IPS-18a (cell line): ENCODE results near the gene FGF22.
"Not testable (repeated sequence)": the region's sequence is repeated elsewhere in the genome, so short reads cannot be mapped to it uniquely, and the experiment has no call there.

ENCODE experiments used
- H3K27ac ChIP-seq: one replicate; pipeline ENCODE4 v1.5.1; 2013; ENCODE audit warnings: low read length
- H3K27me3 ChIP-seq: one replicate; pipeline ENCODE4 v1.6.1; 2013; ENCODE audit warnings: mild to moderate bottlenecking, low read length; ENCODE audit not compliant: control insufficient read depth, insufficient read depth
- H3K36me3 ChIP-seq: one replicate; pipeline ENCODE4 v1.6.1; 2013; ENCODE audit warnings: low read depth, low read length; ENCODE audit not compliant: control insufficient read depth
- H3K4me1 ChIP-seq: one replicate; pipeline ENCODE4 v1.6.1; 2013; ENCODE audit warnings: low read depth, low read length; ENCODE audit not compliant: control insufficient read depth
- H3K4me3 ChIP-seq: one replicate; pipeline ENCODE4 v1.5.1; 2013; ENCODE audit warnings: low read length
- H3K9ac ChIP-seq: one replicate; pipeline ENCODE4 v1.6.1; 2013; ENCODE audit warnings: mild to moderate bottlenecking, low read length, moderate library complexity
- H3K9me3 ChIP-seq: one replicate; pipeline ENCODE4 v1.6.1; 2013; ENCODE audit warnings: low read depth, low read length; ENCODE audit not compliant: control insufficient read depth

The FGF22 gene

DNA sequence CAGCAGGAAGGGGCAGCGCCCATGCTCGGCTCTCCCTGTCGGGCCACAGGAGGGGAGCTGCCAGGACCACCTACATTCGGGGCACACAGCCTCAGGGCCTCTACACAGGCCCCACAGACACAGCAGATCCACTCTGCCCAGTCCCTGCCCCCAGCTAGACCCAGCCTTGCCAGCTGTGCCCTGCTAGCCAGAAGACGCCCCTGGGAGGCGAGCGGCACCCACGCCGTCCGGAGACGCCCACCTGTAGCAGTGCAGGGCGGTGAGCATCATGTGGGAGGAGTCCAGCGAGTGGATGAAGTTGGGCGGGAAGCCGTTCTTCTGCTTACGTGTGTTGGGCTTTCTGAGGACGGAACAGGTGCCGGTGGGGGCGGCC, 21.4 kb upstream of the FGF22 start:
- Histone ChIP-seq H3K9me3 (no peaks in the 10 kb centered on the region), H3K4me1 (no peaks in the 10 kb centered on the region), H3K27ac (no peak overlapping the region), H3K27me3 (no peaks in the 10 kb centered on the region), H3K36me3 (peaks cover 20% of the 10 kb centered on the region), H3K4me3 (no peak overlapping the region), H3K9ac (no peak overlapping the region)

DNA sequence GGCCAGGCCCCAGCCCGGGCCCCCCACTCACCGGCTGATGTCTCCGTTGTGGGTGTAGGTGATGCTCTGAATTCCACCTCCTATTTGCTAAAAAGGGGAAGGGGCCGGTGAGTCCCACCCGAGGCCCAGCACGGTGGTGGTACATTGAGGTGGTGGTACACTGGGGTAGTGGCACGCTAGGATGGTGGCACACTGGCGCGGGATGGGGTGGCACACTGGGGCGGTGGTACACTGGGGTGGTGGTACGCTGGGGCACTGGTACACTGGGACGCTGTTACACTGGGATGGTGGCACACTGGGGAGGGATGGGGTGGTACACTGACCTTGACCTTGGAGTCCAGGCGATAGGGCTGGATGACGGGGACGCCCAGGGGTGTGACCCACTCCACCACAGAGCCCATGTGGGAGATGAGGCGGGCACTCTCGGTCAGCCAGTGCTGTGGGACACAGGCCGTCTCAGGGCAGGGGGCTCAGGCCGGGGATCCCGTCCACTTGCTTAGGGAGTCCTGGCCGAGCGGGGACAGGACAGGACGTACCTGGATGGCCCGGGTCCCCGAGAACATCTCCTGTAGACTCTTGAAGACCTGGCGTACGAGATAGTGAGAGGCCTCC, 20.9 kb upstream of the FGF22 start:
- H3K9me3 ChIP-seq = no peaks in the 10 kb centered on the region
- H3K27ac ChIP-seq = no peak overlapping the region
- H3K27me3 ChIP-seq = no peaks in the 10 kb centered on the region
- H3K4me1 ChIP-seq = no peaks in the 10 kb centered on the region
- H3K36me3 ChIP-seq = peaks cover 20% of the 10 kb centered on the region
- no peak overlapping the region for H3K9ac ChIP-seq
- H3K4me3 ChIP-seq = no peak overlapping the region

DNA sequence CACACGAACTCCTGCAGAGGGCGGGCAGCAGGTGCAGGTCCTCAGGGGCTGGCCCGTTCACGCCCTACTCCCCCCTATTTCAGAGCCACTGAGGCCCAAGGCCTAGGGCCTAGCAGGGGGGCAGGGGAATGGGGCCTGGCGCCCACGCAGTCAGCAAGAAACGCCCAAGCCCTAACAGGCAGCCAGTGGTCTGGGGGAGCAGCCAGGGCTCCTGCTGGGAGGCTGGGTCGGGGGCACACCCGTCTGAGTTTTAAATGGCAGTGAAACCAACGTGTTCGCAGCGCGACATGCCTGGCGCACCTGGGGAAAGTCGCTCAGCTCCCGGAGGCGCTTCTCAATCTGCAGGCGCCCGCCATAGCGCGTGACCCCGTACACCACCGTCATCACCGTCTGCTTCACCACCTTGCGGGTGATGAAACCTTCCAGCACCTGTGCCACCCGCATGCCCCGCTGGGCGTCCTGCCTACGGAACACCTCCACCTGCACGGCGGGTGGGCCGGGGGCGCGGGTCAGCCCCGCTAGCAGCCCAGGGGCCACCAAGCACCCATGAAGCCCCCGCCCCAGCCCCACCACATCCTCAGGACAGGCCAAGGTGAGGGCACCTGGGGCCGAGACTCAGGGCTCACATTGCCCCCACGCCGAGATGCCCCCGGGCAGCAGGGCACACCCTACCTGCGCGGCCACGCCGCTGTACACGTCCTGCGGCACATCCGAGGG, 20.2 kb upstream of the FGF22 start:
- H3K9ac ChIP-seq = no peak overlapping the region
- H3K36me3 ChIP-seq = peaks cover 24% of the 10 kb centered on the region

DNA sequence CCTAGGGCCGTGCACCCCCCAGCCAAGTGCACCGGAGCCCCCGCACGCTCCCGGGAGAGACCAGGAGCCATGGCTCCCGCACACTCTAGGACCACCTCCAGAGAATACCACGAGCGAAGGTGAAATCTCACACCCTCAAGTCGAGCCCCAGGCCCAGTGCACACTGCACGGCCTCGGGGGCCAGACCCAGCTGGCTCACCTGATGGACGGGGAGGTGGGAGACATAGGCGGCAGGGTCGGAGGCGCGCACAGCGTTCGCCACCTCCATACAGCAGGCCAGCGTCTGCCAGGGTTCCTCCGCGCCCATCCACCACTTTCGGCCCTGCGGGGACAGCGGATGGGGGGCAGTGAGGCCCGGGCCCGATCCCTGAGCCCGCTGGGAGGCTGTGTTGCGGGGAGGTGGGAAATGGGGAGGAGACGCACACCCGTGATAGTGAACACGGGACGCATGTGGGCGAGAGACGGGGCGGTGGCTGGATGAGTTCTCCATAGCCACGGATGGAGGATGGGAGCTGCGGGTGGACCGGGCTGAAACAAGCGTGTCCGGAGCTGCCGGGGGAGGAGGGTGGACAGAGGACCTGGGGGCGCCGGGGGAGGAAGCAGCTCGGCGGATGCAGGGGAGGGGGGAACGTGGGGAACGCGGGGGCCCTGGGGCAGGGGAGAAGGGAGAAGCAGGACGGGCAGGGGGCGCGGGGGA, 19.4 kb upstream of the FGF22 start:
- H3K36me3 ChIP-seq = peaks cover 20% of the 10 kb centered on the region
- no peaks in the 10 kb centered on the region for H3K4me1 ChIP-seq
- no peak overlapping the region for H3K4me3 ChIP-seq
- no peak overlapping the region for H3K9ac ChIP-seq
- no peak overlapping the region for H3K27ac ChIP-seq
- H3K27me3 ChIP-seq = no peaks in the 10 kb centered on the region
- no peaks in the 10 kb centered on the region for H3K9me3 ChIP-seq

More for the DNA sequence above, 20.2 kb upstream of the FGF22 start:
- H3K4me1 ChIP-seq = no peaks in the 10 kb centered on the region
- H3K27me3 ChIP-seq = no peaks in the 10 kb centered on the region
- no peak overlapping the region for H3K4me3 ChIP-seq
- H3K9me3 ChIP-seq = no peaks in the 10 kb centered on the region
- H3K27ac ChIP-seq = no peak overlapping the region

DNA sequence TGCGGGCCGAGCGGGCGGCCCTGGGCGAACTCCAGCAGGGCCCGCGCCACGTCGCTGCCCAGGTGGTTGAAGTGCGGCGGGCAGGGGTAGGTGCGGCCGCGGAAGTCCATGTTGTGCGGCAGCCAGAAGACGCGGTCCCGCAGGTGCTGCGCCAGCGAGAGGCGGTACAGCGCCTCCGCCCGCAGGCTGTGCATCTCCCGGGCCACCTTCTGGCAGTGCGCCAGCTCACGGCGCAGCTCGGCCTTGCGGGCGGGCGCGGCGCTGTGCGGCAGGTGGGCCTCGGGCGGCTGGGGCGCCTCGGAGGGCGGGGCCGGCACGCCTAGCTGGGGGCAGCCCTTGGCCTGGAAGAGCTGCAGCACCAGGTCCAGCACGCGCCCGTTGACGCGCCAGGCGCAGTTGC, 18.5 kb upstream of the FGF22 start:
- not testable (repeated sequence) for H3K27ac ChIP-seq
- H3K36me3 ChIP-seq = peaks cover 23% of the 10 kb centered on the region

DNA sequence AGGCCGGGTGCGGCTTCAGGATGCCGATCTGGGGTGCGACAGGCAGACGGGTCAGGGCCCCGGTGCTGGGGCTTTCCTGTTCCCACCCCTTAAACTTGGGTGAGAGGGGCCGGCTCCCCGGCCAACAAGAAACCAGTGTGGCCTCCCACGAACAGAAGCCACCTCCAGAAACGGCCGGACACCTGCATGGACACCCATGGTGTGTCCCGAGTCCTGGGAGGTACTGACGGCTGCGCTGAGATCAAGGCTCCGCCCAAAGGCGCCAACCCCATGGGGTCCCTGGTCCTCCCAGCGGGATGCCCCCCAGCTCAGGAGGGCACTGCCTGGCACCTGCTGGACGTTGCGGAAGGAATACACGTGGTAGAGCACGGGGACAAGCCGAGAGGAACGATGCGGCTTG, 17.9 kb upstream of the FGF22 start:
- H3K36me3 ChIP-seq = peaks cover 23% of the 10 kb centered on the region
- no peaks in the 10 kb centered on the region for H3K4me1 ChIP-seq
- H3K9me3 ChIP-seq = no peaks in the 10 kb centered on the region
- no peak overlapping the region for H3K27ac ChIP-seq
- H3K4me3 ChIP-seq = no peak overlapping the region
- no peaks in the 10 kb centered on the region for H3K27me3 ChIP-seq
- H3K9ac ChIP-seq = no peak overlapping the region

More for the DNA sequence above, 18.5 kb upstream of the FGF22 start:
- H3K4me3 ChIP-seq, H3K9me3 ChIP-seq, H3K9ac ChIP-seq, H3K27me3 ChIP-seq, H3K4me1 ChIP-seq: not testable (repeated sequence)

DNA sequence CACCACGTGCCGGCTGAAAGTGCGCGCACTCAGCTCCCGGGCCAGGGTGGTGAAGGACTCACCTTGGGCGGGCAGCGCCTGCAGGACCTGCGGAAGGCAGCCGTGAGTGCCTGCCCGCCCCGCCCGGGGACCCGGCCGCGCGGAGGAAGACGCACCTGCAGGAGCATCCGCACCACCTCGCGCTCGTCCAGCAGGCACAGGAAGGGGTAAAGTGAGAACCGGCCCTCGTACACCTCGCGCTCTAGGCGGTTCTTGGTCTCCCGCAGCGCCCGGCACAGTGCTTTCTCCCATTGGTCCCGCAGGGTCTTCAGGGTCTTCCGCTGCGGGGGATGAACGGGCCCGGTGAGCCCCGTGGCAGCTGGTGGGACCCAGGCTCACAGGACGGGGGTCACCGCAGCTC, 17.0 kb upstream of the FGF22 start:
- no peak overlapping the region for H3K4me3 ChIP-seq
- H3K27ac ChIP-seq = no peak overlapping the region
- no peaks in the 10 kb centered on the region for H3K9me3 ChIP-seq
- no peaks in the 10 kb centered on the region for H3K27me3 ChIP-seq
- peaks cover 23% of the 10 kb centered on the region for H3K36me3 ChIP-seq
- H3K4me1 ChIP-seq = no peaks in the 10 kb centered on the region
- H3K9ac ChIP-seq = no peak overlapping the region

DNA sequence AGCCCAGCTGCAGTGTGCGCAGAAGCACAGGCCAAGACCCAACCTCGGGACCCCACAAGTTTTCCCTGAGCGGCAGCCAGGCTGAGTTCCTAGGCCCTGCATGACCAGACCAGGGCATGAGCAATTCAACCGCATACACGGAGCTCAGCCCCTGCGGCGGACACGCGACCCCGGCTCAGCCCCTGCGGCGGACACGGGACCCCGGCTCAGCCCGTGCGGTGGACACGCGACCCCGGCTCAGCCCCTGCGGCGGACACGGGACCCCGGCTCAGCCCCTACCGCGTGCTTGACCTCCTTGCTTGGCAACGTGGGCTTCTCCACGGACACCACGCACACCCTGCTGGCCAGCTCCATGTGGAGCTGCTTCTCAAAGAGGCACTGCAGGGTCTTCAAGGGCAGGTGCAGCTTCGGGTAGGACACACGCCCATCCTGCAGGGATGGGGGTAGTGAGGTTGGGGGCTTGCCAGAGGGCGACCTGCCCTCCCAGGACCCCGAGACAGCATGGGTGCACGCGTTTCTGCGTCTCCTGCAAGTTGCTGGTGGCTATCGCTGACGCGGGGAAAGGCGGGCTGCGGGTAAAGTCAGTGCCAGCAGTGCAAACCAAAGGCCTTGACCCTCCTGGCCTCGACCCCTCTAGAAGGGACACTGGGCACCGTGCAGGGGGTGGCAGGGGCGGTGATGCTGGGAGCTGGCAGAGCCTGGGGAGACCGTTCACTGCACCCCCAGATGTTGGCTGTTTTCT, 16.3 kb upstream of the FGF22 start:
- Histone ChIP-seq H3K27me3 (no peaks in the 10 kb centered on the region), H3K4me1 (no peaks in the 10 kb centered on the region), H3K27ac (no peak overlapping the region), H3K36me3 (peaks cover 23% of the 10 kb centered on the region), H3K9ac (no peak overlapping the region), H3K4me3 (no peak overlapping the region), H3K9me3 (no peaks in the 10 kb centered on the region)

DNA sequence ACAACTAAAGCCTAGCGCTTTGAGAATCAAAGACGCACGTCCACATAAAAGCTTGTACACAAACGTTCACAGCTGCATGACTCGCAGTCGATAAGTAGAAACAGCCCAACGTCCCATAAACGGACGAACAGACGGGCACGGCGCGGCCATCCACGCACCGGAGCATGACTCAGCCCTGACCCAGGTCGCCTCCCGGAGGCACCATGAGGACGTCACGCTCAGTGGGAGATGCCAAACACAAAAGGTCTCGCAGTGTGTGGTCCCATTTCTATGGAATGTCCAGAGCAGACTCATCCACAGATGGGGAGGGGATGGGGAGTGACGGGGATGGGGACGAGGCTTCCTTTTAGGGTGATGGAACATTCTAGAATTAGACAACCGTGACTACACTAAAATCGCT, 15.7 kb upstream of the FGF22 start:
- H3K9me3 ChIP-seq = no peaks in the 10 kb centered on the region
- H3K27ac ChIP-seq = no peak overlapping the region
- no peaks in the 10 kb centered on the region for H3K27me3 ChIP-seq

DNA sequence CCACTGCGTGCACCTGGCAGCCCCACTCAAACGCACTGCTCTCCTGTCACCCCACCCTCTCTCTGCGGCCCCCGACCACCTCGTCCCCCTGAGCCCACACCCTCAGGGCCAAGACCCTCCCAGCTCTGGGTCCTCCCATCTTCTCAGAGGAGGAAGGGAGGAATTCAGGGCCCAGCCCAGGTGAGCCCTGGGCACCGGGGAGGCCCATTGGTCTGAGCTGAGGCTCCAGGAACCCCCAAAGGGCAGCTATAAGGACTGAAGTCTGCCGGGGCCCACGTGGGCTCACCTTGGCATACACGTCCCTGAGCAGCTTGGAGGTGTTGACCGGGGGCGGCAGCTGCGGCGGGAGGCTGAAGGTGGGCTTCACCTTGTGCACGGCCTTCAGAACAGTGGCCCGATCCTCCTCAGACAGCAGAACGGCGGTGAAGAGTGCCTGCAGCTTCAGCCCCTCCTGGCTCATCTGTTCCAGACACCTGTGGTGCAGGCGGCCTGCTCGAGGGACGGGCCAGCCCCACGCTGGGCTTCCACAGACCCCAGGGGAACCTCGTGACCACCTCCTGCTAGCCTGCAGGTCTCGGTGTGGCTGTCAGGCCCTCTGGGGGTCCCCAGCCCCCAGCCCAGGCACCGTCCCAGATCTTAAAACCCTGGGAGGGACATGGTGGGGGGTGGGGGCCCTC, 15.1 kb upstream of the FGF22 start:
- H3K4me1 ChIP-seq = no peaks in the 10 kb centered on the region
- H3K36me3 ChIP-seq = peaks cover 14% of the 10 kb centered on the region
- no peak overlapping the region for H3K4me3 ChIP-seq
- H3K27me3 ChIP-seq = no peaks in the 10 kb centered on the region
- no peaks in the 10 kb centered on the region for H3K9me3 ChIP-seq
- no peak overlapping the region for H3K9ac ChIP-seq
- no peak overlapping the region for H3K27ac ChIP-seq

More for the DNA sequence above, 15.7 kb upstream of the FGF22 start:
- Histone ChIP-seq H3K4me3 (no peak overlapping the region), H3K9ac (no peak overlapping the region), H3K4me1 (no peaks in the 10 kb centered on the region), H3K36me3 (peaks cover 18% of the 10 kb centered on the region)

DNA sequence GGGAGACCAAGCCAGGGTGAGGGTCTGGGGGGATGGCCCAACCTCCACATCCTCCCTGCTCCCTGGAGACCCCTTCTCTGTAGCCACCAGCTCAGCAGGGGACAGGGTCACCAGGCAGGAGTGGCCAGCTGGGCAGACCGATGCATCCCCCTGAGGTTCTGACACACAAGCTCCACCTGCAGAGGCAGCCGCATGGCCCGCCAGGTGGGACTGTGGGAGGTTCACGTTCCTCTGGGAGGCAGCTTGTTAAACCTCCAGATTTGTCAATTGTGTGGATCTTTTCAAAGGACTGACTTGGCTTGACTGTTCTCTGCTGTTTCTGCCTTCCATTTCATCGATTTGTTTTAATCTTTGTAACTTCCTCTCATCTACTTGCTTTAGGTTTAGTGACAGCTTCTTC, 14.4 kb upstream of the FGF22 start:
- Histone ChIP-seq H3K9ac (no peak overlapping the region), H3K27ac (no peak overlapping the region), H3K4me1 (no peaks in the 10 kb centered on the region), H3K9me3 (no peaks in the 10 kb centered on the region), H3K36me3 (peaks cover 11% of the 10 kb centered on the region), H3K4me3 (no peak overlapping the region), H3K27me3 (no peaks in the 10 kb centered on the region)
